K562 (cell line): Measurements from ENCODE around the gene PMVK. TPM values are rescaled to one million over a fixed set of nuclear protein-coding genes. Genes with fewer than 3 reads are reported as not detected.

ENCODE experiments used
- ARHGAP35 ChIP-seq: fragments of 450-650 bp; IDR thresholded peaks from 2 replicates; pipeline ENCODE4 v1.6.1; 2018; ENCODE audit not compliant: partially characterized antibody
- CEBPG ChIP-seq, 3 experiments: fragments of 200-800 bp in 1 of 3; sonication (Bioruptor generic) in 1 of 3; sonication (generic) in 1 of 3; formaldehyde crosslinking in 1 of 3; IDR thresholded peaks in 2 of 3; conservative IDR thresholded peaks in 1 of 3; 2 replicates each; pipeline versions ENCODE4 v1.6.1 to v1.8.0; 2016 to 2022; ENCODE audit warnings: missing compliant biosample characterization in 2 of 3, missing genetic modification characterization in 2 of 3, mild to moderate bottlenecking in 1 of 3, missing genetic modification reagents in 1 of 3
- JUND ChIP-seq, 2 experiments: IDR thresholded peaks; 2 replicates in 1 of 2; 3 replicates in 1 of 2; pipeline ENCODE4 v1.6.1; 2011; ENCODE audit warnings: borderline replicate concordance in 2 of 2, low read depth in 2 of 2, low read length in 2 of 2, improper control_type of control experiment in 1 of 2, missing biosample characterization in 1 of 2, missing genetic modification characterization in 1 of 2, missing genetic modification reagents in 1 of 2
- POLR2AphosphoS5 ChIP-seq: IDR thresholded peaks from 2 replicates; pipeline ENCODE4 v1.6.1; 2011; ENCODE audit warnings: mild to moderate bottlenecking, low read depth, low read length, moderate library complexity; ENCODE audit not compliant: control insufficient read depth, insufficient read depth
- RERE ChIP-seq: sonication (generic); formaldehyde crosslinking; IDR thresholded peaks from 2 replicates; pipeline ENCODE4 v1.8.0; 2023; ENCODE audit warnings: missing genetic modification reagents, mild to moderate bottlenecking, borderline replicate concordance
- SOX6 ChIP-seq: fragments of 450-650 bp; IDR thresholded peaks from 2 replicates; pipeline ENCODE4 v1.6.1; 2014; ENCODE audit warnings: mild to moderate bottlenecking
- ZBTB5 ChIP-seq: fragments of 450-650 bp; IDR thresholded peaks from 2 replicates; pipeline ENCODE4 v1.6.1; 2017; ENCODE audit warnings: antibody characterized with exemption
- polyA plus RNA-seq, 8 experiments: library from polyadenylated mRNA; depleted of rRNA in 4 of 8; stranded (reverse) in 5 of 8; unstranded in 3 of 8; fragments of >200 nt; fragmentation: Nextera tagmentation in 2 of 8; fragmentation: Illumina TruSeq in 1 of 8; extraction: Ambion mirVana in 2 of 8; extraction: Trizol in 1 of 8; gene quantifications; 2 replicates each; pipeline versions ENCODE4 v1.2.1 to v1.2.3, GENCODE V29; 2011 to 2014; ENCODE audit warnings: inconsistent platforms in 1 of 8, missing spikeins in 1 of 8
- total RNA-seq, 7 experiments: library from RNA; depleted of rRNA in 6 of 7; stranded (reverse); fragments of >200 nt in 6 of 7; fragmentation: Illumina TruSeq in 2 of 7; extraction: Trizol in 2 of 7; gene quantifications; 2 replicates each; pipeline versions ENCODE4 v1.2.1 to v1.2.3, GENCODE V29; 2011 to 2021; ENCODE audit warnings: low replicate concordance in 1 of 7

PMVK gene
- total and polyA plus RNA-seq, 9 of the 15 experiments (the other 6 are each of a cell fraction or from before 2014, with no cell fraction given) = 1.1 to 15.3 (median 6.3) TPM

- no peak for TF ChIP-seq RERE
- TF ChIP-seq SOX6 = no peak
- TF ChIP-seq ARHGAP35 = no peak
- peak; percentile 65; the same call in 1 of the 2 replicates for TF ChIP-seq ZBTB5
- peak; percentile 4; the same call in 1 of the 2 replicates for TF ChIP-seq POLR2AphosphoS5
- peak; percentile 68 for TF ChIP-seq JUND (IDR thresholded peaks at IDR 0.05; ENCODE audit: borderline replicate concordance, low read depth, low read length)
- TF ChIP-seq JUND (tag; IDR thresholded peaks at IDR 0.05; ENCODE audit: borderline replicate concordance, low read depth, low read length) = no peak
- 0 out of 2 replicates have a peak, but pooled peaks have one; percentile 29 for TF ChIP-seq CEBPG (CRISPR knock-in tag; IDR thresholded peaks at IDR 0.05)
- TF ChIP-seq CEBPG (tag; conservative IDR thresholded peaks at IDR 0.05 in 1 of 2, IDR thresholded peaks at IDR 0.05 in 1 of 2) = no peak
- TF ChIP-seq, all 486 proteins: peak for 140
These were observed 37.7 kb upstream of the PMVK start, which contains the start of gene CKS1B (continued) for GRCh38 chr1:154974102-154974807.
